PFSK-1 (cell line): ENCODE results near the gene PRPF19.
A peak's percentile ranks its signal among the peaks of the same experiment; 100 is the strongest.

Source experiments
- FOXP2 ChIP-seq: optimal IDR thresholded peaks from 2 replicates; pipeline ENCODE3; 2011; ENCODE audit warnings: borderline replicate concordance, control low read depth, inconsistent platforms; ENCODE audit not compliant: insufficient read depth; ENCODE audit errors: extremely low read length, extremely low read depth
- POLR2AphosphoS5 ChIP-seq: IDR thresholded peaks from 2 replicates; pipeline ENCODE4 v1.6.1; 2012; ENCODE audit warnings: low read depth, mild to moderate bottlenecking, control low read depth, low read length, moderate library complexity
- REST ChIP-seq, 2 experiments: IDR thresholded peaks; 2 replicates each; pipeline versions ENCODE4 v1.6.1 to v1.8.0; 2011 to 2012; ENCODE audit warnings: low read depth in 2 of 2, low read length in 2 of 2, control low read depth in 1 of 2, inconsistent platforms in 1 of 2, mild to moderate bottlenecking in 1 of 2, moderate library complexity in 1 of 2; ENCODE audit not compliant: insufficient read depth in 1 of 2
- SIN3A ChIP-seq: IDR thresholded peaks from 2 replicates; pipeline ENCODE4 v1.6.1; 2012; ENCODE audit warnings: mild to moderate bottlenecking, low read length, moderate library complexity, borderline replicate concordance; ENCODE audit not compliant: insufficient read depth
- TAF1 ChIP-seq: IDR thresholded peaks from 2 replicates; pipeline ENCODE4 v1.6.1; 2012; ENCODE audit warnings: low read length, control low read depth, borderline replicate concordance; ENCODE audit not compliant: insufficient read depth

PRPF19 gene

GRCh38 chr11:60924906-60925853 is 18.8 kb upstream of the PRPF19 start:
- TF ChIP-seq FOXP2 (no peak), POLR2AphosphoS5 (no peak), TAF1 (no peak), SIN3A (no peak), REST (IDR thresholded peaks at IDR 0.05; ENCODE audit: insufficient read depth in 1 of 2, low read depth in 2 of 2, low read length in 2 of 2) (no peak)

- TF ChIP-seq SIN3A (no peak), FOXP2 (peak; percentile 77), TAF1 (peak; percentile 45; the same call in 1 of the 2 replicates), POLR2AphosphoS5 (no peak; the same call in 1 of the 2 replicates), REST (IDR thresholded peaks at IDR 0.05; ENCODE audit: insufficient read depth in 1 of 2, low read depth in 2 of 2, low read length in 2 of 2) (no peak)
These were observed 17.9 kb upstream of the PRPF19 start, which contains the start of gene TMEM132A for GRCh38 chr11:60924110-60924905. TSS of gene TMEM132A (plus strand) at chr11:60924460. CDS start at chr11:60924634, 174 bp downstream.

GRCh38 chr11:60923800-60924109 is 17.4 kb upstream of the PRPF19 start:
- TF ChIP-seq SIN3A (no peak), TAF1 (no peak), POLR2AphosphoS5 (no peak), REST (IDR thresholded peaks at IDR 0.05; ENCODE audit: insufficient read depth in 1 of 2, low read depth in 2 of 2, low read length in 2 of 2) (no peak), FOXP2 (no peak)

- no peak for TF ChIP-seq REST (IDR thresholded peaks at IDR 0.05; ENCODE audit: insufficient read depth in 1 of 2, low read depth in 2 of 2, low read length in 2 of 2)
- no peak for TF ChIP-seq POLR2AphosphoS5
- TF ChIP-seq TAF1: no peak
- TF ChIP-seq SIN3A: no peak
- TF ChIP-seq FOXP2: no peak
These were observed 16.9 kb upstream of the PRPF19 start for GRCh38 chr11:60923326-60923725.
